HG02981 (cell line): ENCODE results near the gene CYP26A1.

Source experiments
- ATAC-seq: cut with Tn5 transposase; IDR thresholded peaks from one replicate; pipeline ENCODE4 v1.9.1; 2021; ENCODE audit warnings: mild to moderate bottlenecking, moderate library complexity; ENCODE audit not compliant: unreplicated experiment

CYP26A1 gene

GRCh38 chr10:93063977-93064660, 9.6 kb upstream of the CYP26A1 start:
- ATAC-seq, result no peak

- no peak for ATAC-seq
Measured at GRCh38 chr10:93064874-93065660, 8.6 kb upstream of the CYP26A1 start.

DNA sequence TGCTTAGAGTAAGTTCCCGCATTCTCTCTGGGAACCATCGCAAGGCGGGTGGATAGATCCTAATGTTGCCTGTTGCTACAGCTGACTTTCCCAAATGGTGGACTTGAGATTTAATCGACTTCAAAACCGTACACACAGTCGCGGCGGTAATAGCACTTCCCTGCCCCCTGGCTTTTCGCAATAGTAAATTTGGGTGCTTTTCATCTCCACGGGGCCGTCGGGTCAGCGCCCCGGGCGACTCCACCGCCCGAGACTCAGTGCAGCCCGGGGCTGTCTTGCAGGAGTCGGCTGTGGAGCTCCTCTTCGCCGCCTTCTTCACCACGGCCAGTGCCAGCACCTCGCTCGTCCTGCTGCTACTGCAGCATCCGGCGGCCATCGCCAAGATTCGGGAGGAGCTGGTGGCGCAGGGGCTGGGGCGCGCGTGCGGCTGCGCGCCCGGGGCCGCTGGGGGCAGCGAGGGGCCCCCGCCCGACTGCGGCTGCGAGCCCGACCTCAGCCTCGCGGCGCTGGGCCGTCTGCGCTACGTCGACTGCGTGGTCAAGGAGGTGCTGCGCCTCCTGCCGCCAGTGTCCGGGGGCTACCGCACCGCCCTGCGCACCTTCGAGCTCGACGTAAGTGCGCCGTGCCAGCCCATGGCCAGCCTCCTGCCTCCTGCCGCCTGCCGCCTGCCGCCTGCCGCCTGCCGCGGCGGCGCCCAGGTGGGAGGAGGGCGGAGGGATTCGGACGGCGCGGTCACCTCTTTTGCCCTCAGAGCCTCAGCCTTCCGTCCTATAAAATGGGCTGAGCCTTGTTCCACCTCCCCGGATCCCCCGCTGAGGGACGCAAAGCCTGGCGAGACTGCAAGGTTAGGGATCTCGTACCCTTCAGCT, 7.8 kb upstream of the CYP26A1 start:
- ATAC-seq, result no peak

DNA sequence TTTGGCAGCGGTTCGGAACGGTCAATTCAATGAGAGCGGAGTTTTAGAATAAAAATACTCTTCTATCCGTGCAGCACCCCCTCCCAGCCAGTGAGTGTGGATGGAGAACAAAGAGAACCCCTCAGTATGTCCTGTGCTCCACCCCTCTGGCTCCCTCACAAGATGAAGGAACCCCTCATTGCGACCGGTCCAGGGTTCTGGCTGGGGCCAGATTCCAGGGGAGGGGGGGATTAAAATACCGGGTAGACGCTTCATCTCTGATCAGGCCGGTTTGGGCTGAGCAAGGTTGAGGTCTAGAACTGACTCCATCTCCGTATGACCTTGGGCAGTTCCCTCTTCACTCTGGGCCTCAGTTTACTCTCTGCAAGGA, 7.2 kb upstream of the CYP26A1 start:
- no peak for ATAC-seq

DNA sequence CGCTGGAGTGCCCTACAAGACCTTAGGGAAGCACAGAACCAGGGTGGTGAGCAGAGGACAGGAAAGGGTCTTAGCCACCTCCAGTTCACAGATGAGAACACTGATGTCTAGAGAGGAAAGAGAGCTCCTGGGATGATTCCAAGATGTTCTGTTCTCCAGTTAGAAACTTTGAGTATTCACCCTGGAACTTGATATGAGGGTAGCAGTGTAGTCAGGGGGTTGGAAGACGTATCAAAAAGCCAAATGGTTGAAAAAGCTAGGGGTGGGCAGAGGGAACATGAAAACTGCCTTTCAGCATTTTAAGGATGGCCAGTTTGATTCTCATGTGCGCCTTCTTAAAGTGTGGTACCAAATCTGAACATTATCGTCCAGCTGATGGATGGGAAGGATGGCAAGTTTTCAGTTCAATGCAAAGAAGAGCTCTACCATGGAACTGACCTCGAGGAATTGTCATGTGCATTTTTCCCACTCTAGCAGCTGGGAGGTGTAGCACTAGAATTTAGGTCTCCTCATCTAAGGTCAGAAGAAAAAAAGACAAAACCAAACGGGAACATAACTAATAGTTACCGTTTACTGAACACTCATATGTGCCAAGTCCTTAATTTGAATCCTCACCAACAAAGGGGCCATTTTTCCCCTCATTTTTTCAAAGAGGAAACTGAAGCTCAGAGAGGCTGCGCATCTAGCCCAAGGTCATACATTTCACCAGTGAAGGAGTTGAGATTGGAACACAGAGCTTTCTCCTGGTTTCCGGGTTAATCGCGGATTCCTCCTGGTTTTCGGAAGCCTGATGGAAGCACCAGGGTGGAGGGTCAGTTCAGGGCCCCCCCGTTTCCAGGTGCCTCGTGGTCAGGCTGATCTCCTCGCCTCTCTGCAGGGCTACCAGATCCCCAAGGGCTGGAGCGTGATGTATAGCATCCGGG, 6.0 kb upstream of the CYP26A1 start:
- no peak for ATAC-seq

DNA sequence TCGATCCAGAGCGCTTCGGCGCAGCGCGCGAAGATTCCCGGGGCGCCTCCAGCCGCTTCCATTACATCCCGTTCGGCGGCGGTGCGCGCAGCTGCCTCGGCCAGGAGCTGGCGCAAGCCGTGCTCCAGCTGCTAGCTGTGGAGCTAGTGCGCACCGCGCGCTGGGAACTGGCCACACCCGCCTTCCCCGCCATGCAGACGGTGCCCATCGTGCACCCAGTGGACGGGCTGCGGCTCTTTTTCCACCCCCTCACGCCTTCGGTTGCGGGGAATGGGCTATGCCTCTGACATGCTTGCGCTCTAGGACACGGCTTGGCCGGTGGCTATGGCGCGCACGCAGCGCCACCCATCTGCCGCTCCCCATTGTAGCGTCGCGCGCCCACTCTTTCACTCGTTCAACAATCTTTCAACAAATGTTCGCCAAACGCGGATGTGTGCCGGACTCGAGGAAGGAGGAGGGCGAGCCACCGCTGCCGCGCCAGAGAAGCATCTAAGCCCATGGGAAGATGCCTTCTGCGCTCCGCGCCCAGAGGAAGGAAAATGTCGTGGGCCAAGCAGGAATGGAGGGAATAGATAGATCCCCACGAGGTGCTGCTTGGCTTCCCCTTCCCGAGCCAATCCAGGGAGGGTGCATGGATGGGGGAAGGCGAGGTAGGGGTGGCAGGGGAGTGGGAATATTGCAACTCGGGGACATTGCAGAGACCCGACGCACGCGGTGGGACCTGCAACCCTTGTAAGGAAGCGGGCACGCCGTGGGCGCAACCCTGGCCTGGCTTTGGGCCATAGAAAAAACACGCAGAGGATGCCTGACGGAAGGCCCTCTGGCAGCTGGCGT, 5.1 kb upstream of the CYP26A1 start:
- no peak for ATAC-seq

DNA sequence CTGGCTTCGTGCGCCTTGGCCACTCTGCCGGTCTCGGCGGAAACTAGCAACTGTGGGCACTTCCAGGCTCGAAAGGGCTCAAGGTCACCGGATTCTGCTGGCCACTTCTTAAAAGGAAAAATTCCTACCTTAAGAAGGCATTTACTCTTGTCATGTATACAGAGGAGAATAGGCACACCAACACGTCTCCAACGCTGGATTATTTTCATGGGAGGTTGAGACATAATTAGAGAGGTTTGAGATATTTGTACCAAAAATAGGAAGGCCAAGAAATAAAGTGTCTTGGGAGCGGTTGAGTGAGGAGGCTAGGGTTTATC, 4.5 kb upstream of the CYP26A1 start:
- no peak for ATAC-seq

- ATAC-seq, result no peak
Measured at GRCh38 chr10:93070378-93071176, 3.1 kb upstream of the CYP26A1 start.

- no peak for ATAC-seq
Measured at GRCh38 chr10:93071177-93071472, 2.6 kb upstream of the CYP26A1 start.

DNA sequence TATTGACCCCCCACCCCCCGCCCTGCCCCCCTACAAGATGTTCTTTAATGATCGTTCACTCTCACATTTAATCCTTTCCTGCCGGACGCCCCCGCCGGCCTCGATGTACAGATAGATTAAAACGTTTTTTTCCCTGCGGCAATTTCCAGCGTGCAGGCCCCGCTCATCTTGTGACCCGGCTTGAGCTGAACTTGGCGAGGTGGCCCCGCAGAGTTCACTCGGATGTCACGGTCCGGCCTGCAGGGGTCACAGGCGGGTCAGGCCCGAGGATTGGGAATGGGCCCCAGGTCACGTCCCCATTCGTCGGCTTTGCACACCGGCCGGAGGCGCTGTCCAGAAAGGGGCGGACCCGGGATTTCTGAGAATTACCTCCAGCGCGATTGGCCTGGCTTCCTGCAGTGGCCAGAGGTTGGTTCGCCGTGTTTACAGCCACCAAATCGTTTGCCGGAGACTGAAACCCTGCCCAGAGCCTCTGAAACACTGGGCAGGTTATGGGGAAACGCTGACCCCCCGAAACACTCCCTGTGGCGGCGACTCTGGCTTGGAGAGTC, 1.9 kb upstream of the CYP26A1 start:
- ATAC-seq, result no peak

DNA sequence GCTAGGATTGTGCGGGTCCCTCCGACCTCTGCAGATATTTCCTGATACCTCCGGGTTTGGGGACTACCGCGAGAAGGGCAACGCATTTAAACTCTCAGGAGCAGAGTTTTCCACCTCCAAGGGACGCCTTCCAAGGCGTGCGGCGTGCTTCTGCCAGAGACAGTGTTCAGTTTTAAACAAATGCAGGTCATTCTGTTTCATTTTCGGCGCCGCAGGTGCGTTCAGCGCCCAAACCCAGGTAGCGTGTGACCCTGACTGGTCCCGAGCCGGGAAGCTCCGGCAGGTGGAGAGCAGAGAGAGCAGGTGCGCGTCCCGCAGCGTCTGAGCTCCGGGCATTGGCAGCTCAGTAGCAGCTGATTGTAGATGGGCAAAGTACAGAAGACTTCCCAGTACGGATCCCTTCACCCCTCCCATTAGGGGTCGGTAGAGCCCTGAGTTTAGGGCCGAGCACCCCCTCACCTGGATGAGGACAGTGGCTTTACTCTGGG, 1.4 kb upstream of the CYP26A1 start:
- ATAC-seq, result no peak

DNA sequence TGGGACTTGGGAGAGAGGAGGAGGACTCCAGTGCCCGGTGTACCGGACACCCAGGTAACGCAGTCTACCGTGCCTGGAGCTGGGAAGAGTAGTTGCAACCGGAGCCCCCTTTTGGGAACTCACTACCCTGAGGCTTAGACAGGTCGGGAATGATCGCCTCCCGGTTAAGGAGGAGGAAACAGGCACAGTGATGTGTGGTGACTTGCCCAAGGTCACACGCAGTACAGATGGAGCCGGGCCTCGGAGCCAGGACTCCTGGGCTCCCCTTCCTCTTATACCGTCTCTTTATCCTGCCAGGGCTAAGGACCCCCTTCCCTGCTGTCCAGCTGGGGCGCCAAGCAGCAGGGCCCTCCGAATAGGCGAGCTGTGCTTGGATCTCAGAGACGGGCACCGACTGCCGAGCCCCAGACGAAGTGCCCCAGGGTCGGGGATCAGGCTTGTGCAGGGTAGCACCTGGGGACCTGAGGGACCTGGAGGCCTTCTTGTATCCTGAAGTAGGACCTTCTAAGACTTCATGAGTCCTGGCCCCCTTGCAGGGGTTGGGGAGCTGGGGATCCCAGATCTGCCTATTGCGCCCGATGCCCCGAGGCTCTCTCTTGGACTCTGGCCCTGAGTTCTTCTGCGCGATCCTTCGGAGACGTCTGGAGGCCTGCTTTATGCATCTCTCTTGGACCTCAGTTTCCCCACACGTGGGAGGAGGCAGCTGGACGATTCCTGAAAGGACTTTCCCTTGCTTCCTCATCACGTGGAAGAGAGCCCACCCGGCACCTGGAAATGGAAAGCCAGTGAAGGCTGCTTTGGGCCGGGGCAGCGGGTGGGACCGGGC, 767 bp upstream of the CYP26A1 start:
- no peak for ATAC-seq

- no peak for ATAC-seq
Measured at GRCh38 chr10:93074147-93074596, 479 bp downstream of the CYP26A1 start.

DNA sequence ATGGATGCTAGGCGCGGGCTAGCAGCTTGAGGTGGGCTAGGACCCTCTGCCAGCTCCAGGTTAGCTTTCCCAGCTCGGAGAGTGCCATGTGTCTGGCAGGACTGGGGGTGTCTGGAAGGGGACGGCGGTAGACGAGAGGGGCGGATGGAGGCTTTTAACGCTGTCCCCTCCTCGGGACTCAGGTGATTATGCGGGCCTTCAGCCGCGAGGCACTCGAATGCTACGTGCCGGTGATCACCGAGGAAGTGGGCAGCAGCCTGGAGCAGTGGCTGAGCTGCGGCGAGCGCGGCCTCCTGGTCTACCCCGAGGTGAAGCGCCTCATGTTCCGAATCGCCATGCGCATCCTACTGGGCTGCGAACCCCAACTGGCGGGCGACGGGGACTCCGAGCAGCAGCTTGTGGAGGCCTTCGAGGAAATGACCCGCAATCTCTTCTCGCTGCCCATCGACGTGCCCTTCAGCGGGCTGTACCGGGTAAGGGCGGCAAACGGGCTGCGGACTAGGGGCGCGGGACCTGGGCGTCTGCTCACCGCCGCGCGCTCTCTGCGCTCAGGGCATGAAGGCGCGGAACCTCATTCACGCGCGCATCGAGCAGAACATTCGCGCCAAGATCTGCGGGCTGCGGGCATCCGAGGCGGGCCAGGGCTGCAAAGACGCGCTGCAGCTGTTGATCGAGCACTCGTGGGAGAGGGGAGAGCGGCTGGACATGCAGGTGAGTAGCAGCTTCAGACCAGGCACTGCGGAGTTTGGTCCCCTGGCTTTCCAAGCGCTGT, 1.1 kb downstream of the CYP26A1 start:
- ATAC-seq, result no peak

DNA sequence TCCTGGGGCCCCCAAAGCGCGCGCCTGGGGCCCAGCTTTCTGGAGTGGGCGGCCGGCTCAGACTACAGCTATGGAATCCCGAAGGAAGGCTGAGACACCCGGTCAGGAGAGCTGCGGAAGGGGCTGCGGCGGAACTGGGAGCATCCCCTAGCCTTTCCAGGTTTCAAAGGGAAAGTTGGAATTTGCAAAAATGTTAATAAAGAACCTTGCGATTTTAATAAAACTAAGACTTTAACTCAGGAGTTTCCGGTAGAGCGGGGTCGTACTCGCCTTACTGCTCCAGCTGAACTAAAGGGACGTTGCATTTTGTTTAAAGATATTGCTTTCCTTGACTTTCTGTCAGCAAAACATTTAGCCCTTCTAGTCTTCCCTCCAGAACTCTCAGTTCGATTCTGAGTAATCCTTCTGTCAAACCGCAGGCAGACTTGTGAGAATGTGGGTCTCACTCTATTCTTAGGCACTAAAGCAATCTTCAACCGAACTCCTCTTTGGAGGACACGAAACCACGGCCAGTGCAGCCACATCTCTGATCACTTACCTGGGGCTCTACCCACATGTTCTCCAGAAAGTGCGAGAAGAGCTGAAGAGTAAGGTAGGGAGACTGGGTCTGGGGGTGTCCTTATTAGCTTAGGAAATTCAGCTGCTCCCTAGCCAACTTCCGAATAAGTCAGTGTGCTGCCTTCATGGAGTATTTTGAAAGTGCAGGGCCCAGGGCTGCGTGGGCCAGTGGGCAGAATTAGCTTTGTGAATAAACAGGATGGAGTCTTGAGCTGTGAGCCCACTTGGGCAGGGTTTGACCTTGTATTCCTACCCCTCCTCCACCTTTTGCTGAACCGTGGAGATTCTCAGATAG, 1.9 kb downstream of the CYP26A1 start:
- ATAC-seq, result no peak

GRCh38 chr10:93076871-93077270, 3.2 kb downstream of the CYP26A1 start:
- no peak for ATAC-seq
